ENCODE data around the gene PLXND1. TPM values are rescaled to one million over a fixed set of nuclear protein-coding genes. Genes with fewer than 3 reads are reported as not detected.
"Not testable (repeated sequence)": the region's sequence is repeated elsewhere in the genome, so short reads cannot be mapped to it uniquely, and the experiment has no call there.

Gene PLXND1
- polyA plus RNA-seq, 3 donors, result 30.1 to 266 (median 131) TPM

GRCh38 chr3:129617381-129618185 lies 11.1 kb upstream of the PLXND1 start:
- WGBS, 3 donors, result 85 to 91% (median 90%) methylated on average over 12 of the region's 12 CpGs
- no peak overlapping the region for H3K27ac ChIP-seq (ENCODE audit: low read depth, low read length)

DNA sequence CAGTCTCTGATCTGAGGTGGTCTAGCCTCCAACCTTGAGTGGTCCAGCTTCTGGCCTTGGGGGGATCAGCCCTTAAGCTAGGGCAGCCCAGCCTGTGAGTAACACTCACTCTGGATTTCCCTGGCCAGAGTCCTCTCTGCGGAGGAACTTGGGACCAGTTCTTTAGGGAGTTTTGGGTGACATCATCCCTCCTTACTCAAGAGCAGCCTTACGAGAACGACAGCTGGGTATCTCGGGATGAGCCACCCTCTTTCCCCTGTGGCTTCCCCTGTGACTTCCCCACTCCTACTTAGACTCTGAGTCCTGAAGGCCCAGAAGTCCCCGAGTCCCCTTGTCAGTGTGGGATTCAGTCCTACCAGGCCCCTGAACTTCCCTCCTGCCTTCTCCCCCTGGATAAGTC lies 10.2 kb upstream of the PLXND1 start:
- no peak overlapping the region for H3K27ac ChIP-seq (ENCODE audit: low read depth, low read length)
- 19 to 72% (median 31%) methylated on average over 5 of the region's 5 CpGs for WGBS, 3 donors

- no peak overlapping the region for H3K27ac ChIP-seq (ENCODE audit: low read depth, low read length)
- 61 to 69% (median 65%) methylated on average over 8 of the region's 8 CpGs for WGBS, 3 donors
These were observed 9.8 kb upstream of the PLXND1 start for GRCh38 chr3:129616291-129616690.

GRCh38 chr3:129615751-129616281 lies 9.3 kb upstream of the PLXND1 start:
- H3K27ac ChIP-seq (ENCODE audit: low read depth, low read length), result no peak overlapping the region
- 50 to 79% (median 62%) methylated on average over 8 of the region's 8 CpGs for WGBS, 3 donors

DNA sequence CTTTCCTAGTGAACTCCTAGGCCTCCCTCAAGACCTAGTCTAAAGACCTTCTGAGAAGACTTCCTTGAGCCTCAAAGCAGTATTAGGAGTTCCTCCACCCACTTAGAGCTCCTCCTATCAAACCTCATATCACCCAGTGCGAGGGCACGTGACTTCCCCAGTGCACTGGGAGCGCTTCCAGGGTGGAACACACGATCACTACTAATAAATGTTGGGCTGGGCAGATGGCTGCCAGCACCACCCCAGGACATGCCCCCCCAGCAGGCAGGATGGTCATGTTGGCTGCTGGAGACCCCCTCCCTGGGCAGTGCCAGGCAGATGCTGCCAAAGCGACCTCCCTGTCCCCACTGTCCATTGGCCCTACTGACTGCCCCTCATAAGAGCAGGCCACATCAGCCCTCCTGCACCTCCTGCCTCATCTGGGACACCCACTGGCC lies 8.5 kb upstream of the PLXND1 start:
- WGBS, 3 donors, result 29 to 54% (median 35%) methylated on average over 5 of the region's 5 CpGs
- H3K27ac ChIP-seq (ENCODE audit: low read depth, low read length), result no peak overlapping the region

DNA sequence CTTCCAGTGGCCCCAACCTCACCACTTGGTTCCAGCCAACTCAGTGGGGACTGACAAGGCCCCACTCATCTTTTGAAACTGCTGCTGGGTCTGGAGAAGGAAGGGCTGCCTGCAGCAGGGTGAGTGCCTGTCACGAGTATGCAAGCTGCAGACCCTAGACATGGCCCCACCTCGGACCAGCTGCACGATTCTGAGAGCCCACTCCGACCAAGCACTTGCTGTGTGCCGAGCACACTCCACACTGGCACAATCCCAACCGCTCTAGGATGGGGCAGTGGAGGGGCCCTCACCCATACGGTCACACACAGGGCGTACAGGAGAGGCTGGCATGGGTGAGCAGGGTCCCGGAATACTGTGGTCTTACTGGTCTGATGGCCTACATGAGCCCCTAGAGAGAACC lies 8.0 kb upstream of the PLXND1 start:
- no peak overlapping the region for H3K27ac ChIP-seq (ENCODE audit: low read depth, low read length)
- 92 to 94% (median 92%) methylated on average over 9 of the region's 9 CpGs for WGBS, 3 donors

- no peak overlapping the region for H3K27ac ChIP-seq (ENCODE audit: low read depth, low read length)
- 77 to 84% (median 81%) methylated on average over 3 of the region's 3 CpGs for WGBS, 3 donors
These were observed 6.9 kb upstream of the PLXND1 start for GRCh38 chr3:129613367-129613740.

- 42 to 76% (median 54%) methylated on average over 16 of the region's 16 CpGs for WGBS, 3 donors
These were observed 6.3 kb upstream of the PLXND1 start for GRCh38 chr3:129612534-129613366.

GRCh38 chr3:129611812-129612533 lies 5.5 kb upstream of the PLXND1 start:
- 31 to 51% (median 40%) methylated on average over 25 of the region's 25 CpGs for WGBS, 3 donors
- H3K27ac ChIP-seq (ENCODE audit: low read depth, low read length), result no peak overlapping the region

More at GRCh38 chr3:129612534-129613366, 6.3 kb upstream of the PLXND1 start:
- no peak overlapping the region for H3K27ac ChIP-seq (ENCODE audit: low read depth, low read length)

GRCh38 chr3:129611446-129611800 lies 4.9 kb upstream of the PLXND1 start:
- no peak overlapping the region for H3K27ac ChIP-seq (ENCODE audit: low read depth, low read length)
- 72 to 87% (median 86%) methylated on average over 9 of the region's 9 CpGs for whole genome bisulfite sequencing, 3 donors

GRCh38 chr3:129610794-129611445 lies 4.4 kb upstream of the PLXND1 start:
- WGBS, 3 donors, result 91 to 93% (median 92%) methylated on average over 10 to 11 of the region's 11 CpGs
- H3K27ac ChIP-seq (ENCODE audit: low read depth, low read length), result not testable (repeated sequence)

- 50 to 54% (median 54%) methylated on average over 10 of the region's 10 CpGs for WGBS, 3 donors
- H3K27ac ChIP-seq (ENCODE audit: low read depth, low read length), result no peak overlapping the region
These were observed 3.8 kb upstream of the PLXND1 start for GRCh38 chr3:129610276-129610675.

DNA sequence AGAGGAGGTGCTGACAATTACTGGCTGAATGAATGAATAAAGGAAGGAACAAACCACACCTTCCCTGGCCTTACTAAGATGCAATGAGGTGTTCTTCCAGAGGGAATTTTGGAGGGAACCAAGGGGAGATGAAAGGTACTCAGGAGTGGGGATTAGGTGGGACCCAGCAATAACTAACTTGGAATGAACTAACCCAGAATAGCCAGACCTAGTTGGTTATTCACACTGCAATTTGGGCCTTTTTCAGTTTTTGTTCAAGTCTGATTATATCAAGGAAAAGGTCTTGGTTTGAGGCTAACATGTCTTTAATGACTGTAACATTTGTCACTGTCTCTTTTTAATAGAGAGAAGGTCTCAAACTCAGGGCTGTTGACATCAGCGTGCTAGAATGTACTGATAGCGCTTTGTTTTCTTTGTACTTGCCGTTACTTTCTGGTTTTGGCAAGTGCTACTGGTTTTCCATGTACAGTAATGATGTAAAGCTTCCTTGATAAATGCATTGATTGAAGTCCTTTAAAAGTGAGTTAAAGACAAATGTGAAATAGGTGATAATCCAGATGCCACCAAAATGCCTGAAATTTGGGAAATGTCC lies 3.2 kb upstream of the PLXND1 start:
- no peak overlapping the region for H3K27ac ChIP-seq (ENCODE audit: low read depth, low read length)
- 19 to 61% (median 47%) methylated on average over 3 of the region's 3 CpGs for WGBS, 3 donors

DNA sequence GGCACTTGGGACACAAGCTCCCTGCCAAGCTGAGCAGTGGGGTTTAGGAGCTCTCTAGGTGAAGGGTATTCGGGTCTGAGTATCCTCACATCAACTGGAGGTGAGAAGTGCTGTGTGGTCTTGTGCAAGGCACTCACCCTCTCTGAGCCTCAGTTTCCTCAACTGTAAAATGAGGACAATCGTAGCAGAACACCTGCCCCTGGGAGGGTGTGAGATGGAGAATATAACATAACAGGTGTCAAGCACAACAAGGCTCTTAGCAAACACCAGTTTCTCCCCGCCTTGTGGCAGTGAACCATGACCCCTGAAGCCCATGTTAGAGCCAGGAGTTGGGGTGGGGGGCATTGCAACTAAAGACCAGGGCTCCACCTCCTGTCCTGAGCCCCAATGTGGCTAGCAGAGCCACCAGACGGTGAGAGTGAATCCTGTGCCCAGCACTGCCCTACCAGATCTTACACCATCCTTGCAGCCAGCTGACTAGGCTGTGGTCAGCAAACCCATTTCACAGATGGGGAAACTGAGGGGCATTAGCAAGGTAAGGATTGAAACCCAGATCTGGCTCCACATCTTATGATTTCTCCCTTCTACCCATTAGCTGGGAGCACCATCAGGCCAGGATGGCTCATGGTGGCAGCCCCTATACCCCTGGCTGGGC lies 2.6 kb upstream of the PLXND1 start:
- no peak overlapping the region for H3K27ac ChIP-seq (ENCODE audit: low read depth, low read length)
- WGBS, 3 donors, result 77 to 87% (median 84%) methylated on average over 4 of the region's 4 CpGs

GRCh38 chr3:129608087-129608935 lies 1.8 kb upstream of the PLXND1 start:
- 40 to 72% (median 49%) methylated on average over 14 to 17 of the region's 17 CpGs for WGBS, 3 donors

DNA sequence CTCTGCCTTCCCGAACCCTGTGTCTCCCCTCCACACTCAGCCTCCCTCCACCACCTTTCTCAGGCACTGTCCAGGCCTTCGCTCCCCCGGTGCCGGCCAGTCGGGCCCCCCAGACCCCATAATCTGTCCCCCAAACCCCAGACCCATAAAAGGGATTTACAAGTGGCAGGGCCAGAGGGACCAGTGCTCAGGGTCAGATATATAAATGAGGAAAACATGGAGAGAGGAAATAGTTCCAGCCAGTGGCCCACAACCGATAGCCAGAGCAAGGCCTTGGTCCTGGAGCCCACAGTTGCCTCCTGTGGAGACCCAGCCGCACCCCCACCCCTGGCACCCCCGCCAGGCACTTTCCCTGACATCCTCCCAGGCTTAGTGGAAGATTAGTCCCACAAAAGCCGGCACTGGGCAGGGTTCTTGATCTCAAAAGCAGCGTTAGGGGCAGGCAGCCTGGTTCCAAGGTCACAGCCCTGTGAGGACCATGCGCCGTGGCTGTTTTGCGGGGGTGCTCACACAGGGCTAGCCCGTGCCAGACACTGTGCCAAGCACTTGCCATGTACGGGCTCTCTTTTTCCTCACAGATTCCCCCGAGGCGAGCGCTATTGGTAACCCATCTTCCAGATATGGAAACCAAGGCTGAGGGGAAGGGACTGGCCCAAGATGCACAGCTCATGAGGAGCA lies 1.1 kb upstream of the PLXND1 start:
- H3K27ac ChIP-seq (ENCODE audit: low read depth, low read length), result peak overlapping the region; percentile 59
- 42 to 56% (median 47%) methylated on average over 18 of the region's 18 CpGs for WGBS, 3 donors

More at GRCh38 chr3:129608087-129608935, 1.8 kb upstream of the PLXND1 start:
- no peak overlapping the region for H3K27ac ChIP-seq (ENCODE audit: low read depth, low read length)

Measured in adipose tissue (tissue), 3 donors.